ENCODE measurements around the gene TTC9.

Gene TTC9

DNA sequence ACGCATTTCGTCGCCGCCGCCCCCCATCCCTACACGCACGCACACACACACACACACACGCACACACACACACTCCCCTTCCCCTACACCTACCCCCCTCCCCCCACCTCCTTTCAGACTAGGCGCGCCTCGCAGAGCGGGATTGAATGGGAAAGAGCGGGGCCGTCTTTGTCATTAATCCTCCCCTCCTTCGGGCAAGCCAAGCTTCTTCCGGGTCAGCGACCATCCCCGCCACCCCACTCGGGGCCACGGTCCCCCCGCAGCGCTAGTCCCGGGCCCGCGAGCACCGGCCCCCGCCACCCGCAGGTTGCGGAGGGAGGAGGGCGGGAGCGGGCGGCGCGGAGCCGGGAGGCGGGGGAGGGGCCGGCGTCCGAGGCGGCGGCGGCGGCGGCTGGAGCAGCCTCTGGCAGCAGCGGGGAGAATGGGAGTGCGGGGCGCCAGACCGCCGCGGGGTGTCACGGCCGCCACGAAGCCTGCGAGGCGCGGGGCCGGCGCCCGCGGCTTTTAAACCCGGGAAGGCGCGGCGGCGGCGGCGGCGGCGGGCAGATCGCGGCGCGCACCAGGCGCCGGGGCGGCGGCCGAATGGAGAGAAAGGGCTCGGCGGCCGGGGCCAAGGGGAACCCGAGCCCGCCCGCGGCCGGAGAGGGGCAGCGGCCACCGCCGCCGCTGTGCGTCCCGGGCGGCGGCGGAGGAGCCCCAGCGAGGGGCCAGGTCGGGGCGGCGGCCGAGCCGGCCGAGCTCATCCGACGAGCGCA lies at the start of gene TTC9:
TTC9 (plus strand) TSS at position 369 of the 755 bp plus-strand sequence; CDS start at position 583, 214 bp downstream.
- Histone ChIP-seq H3K27ac (ENCODE audit: low read depth, low read length) (no peak within 1 kb of the TSS), H3K36me3 (ENCODE audit: control insufficient read depth in 5 of 5, insufficient read depth in 5 of 5, low read length in 5 of 5) (no peaks in the 10 kb centered on the region), H3K9ac (ENCODE audit: low read length in 5 of 5) (peak within 1 kb of the TSS in 4 of 5 donors; percentile 1 to 66 (median 44)), H3K4me3 (ENCODE audit: low read depth in 1 of 5, low read length in 5 of 5) (peak within 1 kb of the TSS; percentile 63 to 79 (median 70)), H3K27me3 (ENCODE audit: control insufficient read depth in 5 of 5, insufficient read depth in 4 of 5, low read length in 5 of 5) (peaks cover 6 to 29% (median 14%) of the 10 kb centered on the region in 5 donors), H3K9me3 (ENCODE audit: control insufficient read depth in 5 of 5, low read length in 5 of 5) (no peaks in the 10 kb centered on the region), H3K4me1 (ENCODE audit: control insufficient read depth in 5 of 5, insufficient read depth in 5 of 5, low read length in 5 of 5) (peaks cover 4 to 20% (median 16%) of the 10 kb centered on the region in 5 donors)

DNA sequence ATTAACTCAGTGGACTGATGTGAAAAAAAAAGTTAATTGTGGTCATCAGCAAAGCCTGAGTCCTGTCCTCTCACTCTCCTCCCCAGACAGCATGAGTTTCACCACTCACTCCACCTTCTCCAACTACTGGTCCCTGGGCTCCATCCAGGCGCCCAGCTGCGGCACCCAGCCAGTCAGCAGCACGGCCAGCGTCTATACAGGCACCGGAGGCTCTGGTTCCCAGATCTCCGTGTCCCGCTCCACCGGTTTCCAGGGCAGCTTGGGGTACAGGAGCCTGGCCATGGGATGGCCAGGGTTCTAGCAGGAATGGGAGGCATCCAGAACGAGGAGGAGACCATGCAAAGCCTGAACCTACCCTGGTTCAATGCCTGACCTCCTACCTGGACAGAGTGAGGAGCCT lies 47.3 kb upstream of the TTC9 start:
- Histone ChIP-seq H3K9ac (ENCODE audit: low read length in 5 of 5) (no peak overlapping the region), H3K4me1 (ENCODE audit: control insufficient read depth in 5 of 5, insufficient read depth in 5 of 5, low read length in 5 of 5) (peaks cover 3 to 8% (median 6%) of the 10 kb centered on the region in 5 donors), H3K27me3 (ENCODE audit: control insufficient read depth in 5 of 5, insufficient read depth in 4 of 5, low read length in 5 of 5) (no peaks in the 10 kb centered on the region), H3K4me3 (ENCODE audit: low read depth in 1 of 5, low read length in 5 of 5) (no peak overlapping the region), H3K27ac (ENCODE audit: low read depth, low read length) (no peak overlapping the region), H3K9me3 (ENCODE audit: control insufficient read depth in 5 of 5, low read length in 5 of 5) (no peaks in the 10 kb centered on the region), H3K36me3 (ENCODE audit: control insufficient read depth in 5 of 5, insufficient read depth in 5 of 5, low read length in 5 of 5) (peaks cover 57 to 69% (median 67%) of the 10 kb centered on the region in 5 donors)

DNA sequence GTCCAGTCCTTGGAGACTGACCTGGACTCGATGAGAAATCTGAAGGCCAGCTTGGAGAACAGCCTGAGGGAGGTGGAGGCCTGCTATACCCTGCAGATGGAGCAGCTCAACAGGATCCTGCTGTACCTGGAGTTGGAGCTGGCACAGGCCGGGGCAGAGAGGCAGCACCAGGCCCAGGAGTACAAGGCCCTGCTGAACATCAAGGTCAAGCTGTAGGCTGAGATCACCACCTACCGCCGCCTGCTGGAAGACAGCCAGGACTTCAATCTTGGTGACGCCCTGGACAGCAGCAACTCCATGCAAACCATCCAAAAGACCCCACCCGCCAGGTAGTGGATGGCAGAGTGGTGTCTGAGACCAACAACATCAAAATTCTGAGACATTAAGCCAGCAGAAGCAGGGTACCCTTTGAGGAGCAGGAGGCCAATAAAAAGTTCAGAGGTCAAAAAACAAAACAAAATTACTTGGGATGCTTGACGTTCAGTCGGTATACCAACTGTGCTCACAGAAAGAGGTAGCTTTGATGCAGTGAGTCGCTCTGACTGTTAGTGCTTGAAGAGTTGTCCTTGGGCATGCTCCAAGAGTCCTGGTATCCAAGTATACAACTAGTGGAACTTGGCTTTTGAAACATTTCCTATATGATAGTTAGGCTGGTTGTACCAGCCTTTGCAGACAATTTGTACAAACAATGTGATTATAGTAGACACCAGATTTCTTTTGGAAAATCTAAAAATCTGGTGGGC lies 46.1 kb upstream of the TTC9 start:
- peaks cover 4 to 16% (median 13%) of the 10 kb centered on the region in 5 donors for H3K4me1 ChIP-seq (ENCODE audit: control insufficient read depth in 5 of 5, insufficient read depth in 5 of 5, low read length in 5 of 5)
- no peak overlapping the region for H3K27ac ChIP-seq (ENCODE audit: low read depth, low read length)
- H3K4me3 ChIP-seq (ENCODE audit: low read depth in 1 of 5, low read length in 5 of 5), result no peak overlapping the region
- H3K36me3 ChIP-seq (ENCODE audit: control insufficient read depth in 5 of 5, insufficient read depth in 5 of 5, low read length in 5 of 5), result peaks cover 46 to 57% (median 56%) of the 10 kb centered on the region in 5 donors
- no peaks in the 10 kb centered on the region for H3K27me3 ChIP-seq (ENCODE audit: control insufficient read depth in 5 of 5, insufficient read depth in 4 of 5, low read length in 5 of 5)
- H3K9me3 ChIP-seq (ENCODE audit: control insufficient read depth in 5 of 5, low read length in 5 of 5), result no peaks in the 10 kb centered on the region
- no peak overlapping the region for H3K9ac ChIP-seq (ENCODE audit: low read length in 5 of 5)

DNA sequence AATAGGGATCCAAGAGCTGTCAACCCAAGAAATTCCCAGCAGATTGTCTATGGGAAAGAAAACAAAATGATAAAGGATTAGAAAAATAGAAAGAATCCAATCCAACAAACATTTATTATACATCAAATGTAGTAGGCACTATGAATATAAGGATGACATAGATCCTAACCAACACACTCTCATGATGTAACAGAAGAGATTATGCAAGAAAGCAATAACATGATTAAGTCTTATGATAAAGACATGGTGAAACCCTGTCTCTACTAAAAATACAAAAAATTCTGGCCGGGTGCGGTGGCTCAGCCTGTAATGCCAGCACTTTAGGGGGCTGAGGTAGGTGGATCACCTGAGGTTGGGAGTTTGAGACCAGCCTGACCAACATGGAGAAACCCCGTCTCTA lies 44.0 kb upstream of the TTC9 start:
- peaks cover 0 to 4% (median 0%) of the 10 kb centered on the region in 5 donors for H3K27me3 ChIP-seq (ENCODE audit: control insufficient read depth in 5 of 5, insufficient read depth in 4 of 5, low read length in 5 of 5)
- H3K9me3 ChIP-seq (ENCODE audit: control insufficient read depth in 5 of 5, low read length in 5 of 5), result no peaks in the 10 kb centered on the region
- H3K4me3 ChIP-seq (ENCODE audit: low read depth in 1 of 5, low read length in 5 of 5), result no peak overlapping the region
- no peak overlapping the region for H3K27ac ChIP-seq (ENCODE audit: low read depth, low read length)
- no peak overlapping the region for H3K9ac ChIP-seq (ENCODE audit: low read length in 5 of 5)
- peaks cover 26 to 38% (median 38%) of the 10 kb centered on the region in 5 donors for H3K36me3 ChIP-seq (ENCODE audit: control insufficient read depth in 5 of 5, insufficient read depth in 5 of 5, low read length in 5 of 5)
- peaks cover 4 to 23% (median 19%) of the 10 kb centered on the region in 5 donors for H3K4me1 ChIP-seq (ENCODE audit: control insufficient read depth in 5 of 5, insufficient read depth in 5 of 5, low read length in 5 of 5)

DNA sequence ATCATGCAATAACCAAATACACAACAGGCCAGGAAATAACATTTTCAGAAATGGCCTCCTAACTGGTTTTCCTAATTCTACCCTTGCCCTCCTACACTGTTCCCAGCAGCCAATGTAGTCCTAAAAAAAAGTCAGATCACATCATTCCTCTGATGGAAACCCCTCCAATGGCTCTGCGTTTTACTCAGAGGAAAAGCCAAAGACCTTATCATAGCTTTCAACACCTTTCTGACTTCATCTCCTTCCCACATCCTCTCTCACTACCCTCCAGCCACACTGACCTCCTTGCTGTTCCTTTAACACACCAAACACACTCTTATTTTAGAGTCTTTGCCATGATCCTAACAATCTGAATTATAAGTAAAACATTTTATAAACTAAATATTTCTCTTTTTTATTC lies 42.4 kb upstream of the TTC9 start:
- peaks cover 4 to 23% (median 19%) of the 10 kb centered on the region in 5 donors for H3K4me1 ChIP-seq (ENCODE audit: control insufficient read depth in 5 of 5, insufficient read depth in 5 of 5, low read length in 5 of 5)
- H3K27me3 ChIP-seq (ENCODE audit: control insufficient read depth in 5 of 5, insufficient read depth in 4 of 5, low read length in 5 of 5), result peaks cover 0 to 4% (median 0%) of the 10 kb centered on the region in 5 donors
- peaks cover 10 to 22% (median 22%) of the 10 kb centered on the region in 5 donors for H3K36me3 ChIP-seq (ENCODE audit: control insufficient read depth in 5 of 5, insufficient read depth in 5 of 5, low read length in 5 of 5)
- no peaks in the 10 kb centered on the region for H3K9me3 ChIP-seq (ENCODE audit: control insufficient read depth in 5 of 5, low read length in 5 of 5)
- H3K4me3 ChIP-seq (ENCODE audit: low read depth in 1 of 5, low read length in 5 of 5), result peak overlapping the region in 3 of 5 donors; percentile 97 to 100 (median 97)
- no peak overlapping the region for H3K9ac ChIP-seq (ENCODE audit: low read length in 5 of 5)
- no peak overlapping the region for H3K27ac ChIP-seq (ENCODE audit: low read depth, low read length)

DNA sequence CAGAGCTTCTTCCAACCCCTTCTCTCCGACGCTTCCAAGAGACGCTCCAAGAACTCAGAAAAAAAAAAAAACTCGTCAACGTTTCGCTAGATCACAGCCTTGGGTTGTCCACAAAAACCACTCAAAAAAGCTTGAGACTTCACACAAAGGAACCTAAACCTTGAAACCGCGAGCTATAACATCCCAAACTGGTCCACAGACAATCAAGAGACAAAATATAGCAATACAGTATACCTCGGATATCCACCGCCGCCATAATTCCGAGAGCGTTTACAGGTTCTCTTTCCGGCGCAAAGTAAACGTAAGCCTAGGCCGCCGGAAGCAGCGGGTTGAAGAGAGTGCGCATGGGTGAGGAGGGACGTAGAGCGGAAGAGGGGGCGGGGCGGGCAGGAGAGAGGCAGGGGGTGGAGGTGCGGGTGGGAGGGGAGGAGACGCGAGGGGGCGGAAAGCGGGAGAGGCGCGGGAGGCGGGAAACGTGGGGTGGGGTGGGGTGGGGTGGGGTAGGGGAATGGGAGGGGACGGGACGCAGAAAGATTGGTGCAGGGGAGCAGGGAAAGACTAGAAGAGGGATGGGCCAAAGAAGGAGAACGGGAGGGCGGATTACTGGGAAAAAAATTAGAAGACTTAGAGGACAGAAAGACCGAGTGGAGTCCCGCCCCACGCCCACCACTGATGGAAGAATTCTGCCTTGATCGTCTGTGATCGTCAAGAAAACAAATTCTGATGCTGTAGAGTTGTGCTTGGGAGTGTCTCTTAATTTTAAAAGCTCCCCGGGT lies 41.1 kb upstream of the TTC9 start, which contains the start of gene MED6:
MED6 (minus strand) TSS at position 274 of the 776 bp plus-strand sequence; CDS start at position 256, 18 bp downstream.
- Histone ChIP-seq H3K36me3 (ENCODE audit: control insufficient read depth in 5 of 5, insufficient read depth in 5 of 5, low read length in 5 of 5) (peaks cover 9 to 10% (median 10%) of the 10 kb centered on the region in 5 donors), H3K9ac (ENCODE audit: low read length in 5 of 5) (peak within 1 kb of the TSS; percentile 68 to 98 (median 90)), H3K27me3 (ENCODE audit: control insufficient read depth in 5 of 5, insufficient read depth in 4 of 5, low read length in 5 of 5) (peaks cover 0 to 4% (median 0%) of the 10 kb centered on the region in 5 donors), H3K9me3 (ENCODE audit: control insufficient read depth in 5 of 5, low read length in 5 of 5) (no peaks in the 10 kb centered on the region), H3K4me3 (ENCODE audit: low read depth in 1 of 5, low read length in 5 of 5) (peak within 1 kb of the TSS; percentile 75 to 100 (median 97)), H3K4me1 (ENCODE audit: control insufficient read depth in 5 of 5, insufficient read depth in 5 of 5, low read length in 5 of 5) (peaks cover 4 to 23% (median 19%) of the 10 kb centered on the region in 5 donors), H3K27ac (ENCODE audit: low read depth, low read length) (peak within 1 kb of the TSS; percentile 80)

DNA sequence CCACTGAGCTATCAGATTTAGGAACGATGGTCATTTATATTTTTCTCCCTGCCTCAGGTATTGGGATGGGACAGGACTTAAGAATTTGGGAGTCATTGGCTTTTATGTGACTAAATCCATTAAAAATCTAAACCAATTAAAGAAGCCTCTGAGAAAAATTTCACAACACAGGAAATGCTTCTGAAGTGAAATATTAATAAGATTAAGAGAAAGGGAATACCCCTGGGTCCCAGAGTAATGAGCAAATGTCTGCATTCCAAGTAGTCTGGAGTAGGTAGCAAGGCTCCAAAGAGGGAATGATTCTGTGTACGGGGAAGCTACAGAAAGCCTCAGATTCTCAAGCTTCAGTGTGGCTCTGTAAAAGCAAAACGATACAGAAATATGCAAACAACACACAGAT lies 40.6 kb upstream of the TTC9 start:
- peak overlapping the region in 3 of 5 donors; percentile 49 to 63 (median 60) for H3K9ac ChIP-seq (ENCODE audit: low read length in 5 of 5)

DNA sequence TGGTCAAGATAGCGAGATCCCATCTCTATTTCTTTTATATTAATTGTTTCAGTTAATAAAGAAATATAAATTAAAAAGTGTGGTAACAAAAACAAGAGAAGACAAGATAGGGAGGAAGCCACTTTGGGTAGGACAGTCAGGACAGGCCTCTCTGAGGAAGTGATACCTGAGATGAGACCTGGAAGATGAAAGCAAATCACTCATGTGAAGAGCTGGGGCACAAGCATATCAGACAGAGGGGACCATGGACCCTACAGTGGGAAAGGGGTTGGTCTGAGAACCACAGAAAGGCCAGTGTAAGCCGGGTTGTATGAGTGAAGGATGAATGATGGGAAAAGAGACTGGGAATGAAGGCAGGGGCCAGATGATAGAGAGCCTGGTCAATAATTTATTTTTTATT lies 39.5 kb upstream of the TTC9 start:
- H3K27me3 ChIP-seq (ENCODE audit: control insufficient read depth in 5 of 5, insufficient read depth in 4 of 5, low read length in 5 of 5), result peaks cover 0 to 15% (median 0%) of the 10 kb centered on the region in 5 donors
- no peak overlapping the region for H3K9ac ChIP-seq (ENCODE audit: low read length in 5 of 5)
- no peak overlapping the region for H3K27ac ChIP-seq (ENCODE audit: low read depth, low read length)
- peaks cover 4 to 23% (median 19%) of the 10 kb centered on the region in 5 donors for H3K4me1 ChIP-seq (ENCODE audit: control insufficient read depth in 5 of 5, insufficient read depth in 5 of 5, low read length in 5 of 5)
- H3K9me3 ChIP-seq (ENCODE audit: control insufficient read depth in 5 of 5, low read length in 5 of 5), result no peaks in the 10 kb centered on the region
- H3K4me3 ChIP-seq (ENCODE audit: low read depth in 1 of 5, low read length in 5 of 5), result no peak overlapping the region
- H3K36me3 ChIP-seq (ENCODE audit: control insufficient read depth in 5 of 5, insufficient read depth in 5 of 5, low read length in 5 of 5), result no peaks in the 10 kb centered on the region

More for the DNA sequence above, 40.6 kb upstream of the TTC9 start:
- H3K27ac ChIP-seq (ENCODE audit: low read depth, low read length), result no peak overlapping the region
- H3K9me3 ChIP-seq (ENCODE audit: control insufficient read depth in 5 of 5, low read length in 5 of 5), result no peaks in the 10 kb centered on the region
- H3K4me1 ChIP-seq (ENCODE audit: control insufficient read depth in 5 of 5, insufficient read depth in 5 of 5, low read length in 5 of 5), result peaks cover 4 to 23% (median 19%) of the 10 kb centered on the region in 5 donors
- peaks cover 3 to 5% (median 4%) of the 10 kb centered on the region in 5 donors for H3K36me3 ChIP-seq (ENCODE audit: control insufficient read depth in 5 of 5, insufficient read depth in 5 of 5, low read length in 5 of 5)
- peak overlapping the region; percentile 63 to 97 (median 76) for H3K4me3 ChIP-seq (ENCODE audit: low read depth in 1 of 5, low read length in 5 of 5)
- peaks cover 0 to 8% (median 0%) of the 10 kb centered on the region in 5 donors for H3K27me3 ChIP-seq (ENCODE audit: control insufficient read depth in 5 of 5, insufficient read depth in 4 of 5, low read length in 5 of 5)

DNA sequence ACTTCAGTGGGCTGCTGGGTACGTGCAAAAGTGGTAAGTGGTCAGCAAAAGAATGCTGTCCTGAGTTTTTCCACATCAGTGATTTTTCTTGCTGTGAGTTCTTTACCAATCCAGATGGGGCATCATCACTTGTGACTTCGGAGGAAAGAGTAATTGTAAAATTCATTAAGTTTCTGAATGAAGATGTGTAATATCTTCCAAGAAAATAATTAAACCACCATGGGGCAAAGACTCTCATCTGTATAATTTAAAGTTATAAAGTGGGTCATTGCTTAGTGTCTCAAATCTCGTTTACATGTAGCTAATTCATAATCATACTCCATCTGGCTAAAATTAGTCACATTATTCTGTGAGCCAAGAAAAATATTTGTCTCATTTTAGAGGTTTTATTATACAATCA lies 30.5 kb upstream of the TTC9 start:
- peaks cover 2 to 19% (median 6%) of the 10 kb centered on the region in 5 donors for H3K27me3 ChIP-seq (ENCODE audit: control insufficient read depth in 5 of 5, insufficient read depth in 4 of 5, low read length in 5 of 5)
- H3K4me3 ChIP-seq (ENCODE audit: low read depth in 1 of 5, low read length in 5 of 5), result no peak overlapping the region
- H3K9me3 ChIP-seq (ENCODE audit: control insufficient read depth in 5 of 5, low read length in 5 of 5), result no peaks in the 10 kb centered on the region

More for the DNA sequence above, 30.5 kb upstream of the TTC9 start:
- Histone ChIP-seq H3K4me1 (ENCODE audit: control insufficient read depth in 5 of 5, insufficient read depth in 5 of 5, low read length in 5 of 5) (no peaks in the 10 kb centered on the region), H3K9ac (ENCODE audit: low read length in 5 of 5) (no peak overlapping the region), H3K27ac (ENCODE audit: low read depth, low read length) (no peak overlapping the region), H3K36me3 (ENCODE audit: control insufficient read depth in 5 of 5, insufficient read depth in 5 of 5, low read length in 5 of 5) (no peaks in the 10 kb centered on the region)
